RPMI7951 (cell line): Measurements from ENCODE around the gene PYROXD2. TPM values are rescaled to one million over a fixed set of nuclear protein-coding genes. Genes with fewer than 3 reads are reported as not detected.

ENCODE experiments used
- DNase-seq: peaks from one replicate; pipeline ENCODE4 v3.0.0-alpha.2; 2012; ENCODE audit warnings: low read depth
- total RNA-seq: library from RNA; depleted of rRNA; stranded (reverse); fragments of >200 nt; shearing (Covaris generic); gene quantifications from 2 replicates; pipeline ENCODE4 v1.2.3, GENCODE V29; 2014

PYROXD2 gene
- total RNA-seq, 1 experiment from 2014 or later: 2.0 TPM

- no peak for DNase-seq
Measured at GRCh38 chr10:98391065-98391464, 23.9 kb downstream of the PYROXD2 start.

- no peak for DNase-seq
Measured at GRCh38 chr10:98390406-98390805, 24.6 kb downstream of the PYROXD2 start.

GRCh38 chr10:98389398-98389797 is 25.6 kb downstream of the PYROXD2 start:
- DNase-seq: no peak

- DNase-seq: no peak
Measured at GRCh38 chr10:98388101-98388655, 26.8 kb downstream of the PYROXD2 start.

GRCh38 chr10:98384531-98385133 is 30.4 kb downstream of the PYROXD2 start:
- DNase-seq: no peak

- no peak for DNase-seq
Measured at GRCh38 chr10:98383869-98384268, 31.1 kb downstream of the PYROXD2 start.

GRCh38 chr10:98383134-98383667 is 31.8 kb downstream of the PYROXD2 start:
- DNase-seq: peak; percentile 72

- DNase-seq: no peak
Measured at GRCh38 chr10:98382691-98383101, 32.3 kb downstream of the PYROXD2 start.

- no peak for DNase-seq
Measured at GRCh38 chr10:98380493-98381339, 34.3 kb downstream of the PYROXD2 start.

- no peak for DNase-seq
Measured at GRCh38 chr10:98378722-98379121, 36.3 kb downstream of the PYROXD2 start.

GRCh38 chr10:98377536-98377935 is 37.4 kb downstream of the PYROXD2 start:
- no peak for DNase-seq

- no peak for DNase-seq
Measured at GRCh38 chr10:98377001-98377400, 38.0 kb downstream of the PYROXD2 start.

- DNase-seq: no peak
Measured at GRCh38 chr10:98376485-98376884, 38.5 kb downstream of the PYROXD2 start.

GRCh38 chr10:98374217-98374985 is 40.6 kb downstream of the PYROXD2 start:
- peak; percentile 52 for DNase-seq

- DNase-seq: no peak
Measured at GRCh38 chr10:98373260-98374040, 41.5 kb downstream of the PYROXD2 start.

- DNase-seq: no peak
Measured at GRCh38 chr10:98370831-98371820, 43.9 kb downstream of the PYROXD2 start.

- DNase-seq: no peak
Measured at GRCh38 chr10:98369801-98370200, 45.2 kb downstream of the PYROXD2 start.

- no peak for DNase-seq
Measured at GRCh38 chr10:98368644-98369043, 46.3 kb downstream of the PYROXD2 start.

- peak; percentile 66 for DNase-seq
Measured at GRCh38 chr10:98367604-98368451, 47.2 kb downstream of the PYROXD2 start.
